Stimulated activated CD8-positive, alpha-beta memory T cell treated with anti-CD3 and anti-CD28 coated beads, Interleukin-12 subunit alpha, Interleukin-12 subunit beta, amount 100 ng/mL, for 4 hours (primary cell): ENCODE data around the gene TP63.

Source experiments
- DNase-seq: peaks from one replicate; pipeline ENCODE4 v3.0.0-alpha.2; 2020; ENCODE audit warnings: low read depth

The TP63 gene

GRCh38 chr3:189860296-189860695, 229.1 kb downstream of the TP63 start:
- no peak for DNase-seq

GRCh38 chr3:189862385-189862998, 231.3 kb downstream of the TP63 start:
- DNase-seq = no peak

- DNase-seq = no peak
Measured at GRCh38 chr3:189863031-189863430, 231.8 kb downstream of the TP63 start.

GRCh38 chr3:189868061-189868460, 236.9 kb downstream of the TP63 start:
- no peak for DNase-seq

- no peak for DNase-seq
Measured at GRCh38 chr3:189869165-189869564, 238.0 kb downstream of the TP63 start.

- DNase-seq = no peak
Measured at GRCh38 chr3:189871418-189871817, 240.2 kb downstream of the TP63 start.

GRCh38 chr3:189883113-189883753, 252.0 kb downstream of the TP63 start:
- DNase-seq = no peak

- DNase-seq = no peak
Measured at GRCh38 chr3:189890496-189890895, 259.3 kb downstream of the TP63 start.

- DNase-seq = no peak
Measured at GRCh38 chr3:189896533-189896932, 265.3 kb downstream of the TP63 start.

- DNase-seq = no peak
Measured at GRCh38 chr3:189897406-189897805, 266.2 kb downstream of the TP63 start.

- DNase-seq = no peak
Measured at GRCh38 chr3:189898559-189899153, 267.5 kb downstream of the TP63 start.

GRCh38 chr3:189899186-189899585, 268.0 kb downstream of the TP63 start:
- DNase-seq = no peak

- no peak for DNase-seq
Measured at GRCh38 chr3:189900578-189900977, 269.4 kb downstream of the TP63 start.

GRCh38 chr3:189901481-189901880, 270.3 kb downstream of the TP63 start:
- no peak for DNase-seq

- DNase-seq = no peak
Measured at GRCh38 chr3:189902230-189903186, 271.3 kb downstream of the TP63 start.

GRCh38 chr3:189903562-189904250, 272.5 kb downstream of the TP63 start:
- no peak for DNase-seq

GRCh38 chr3:189907803-189908202, 276.6 kb downstream of the TP63 start:
- DNase-seq = no peak

- DNase-seq = no peak
Measured at GRCh38 chr3:189908646-189909045, 277.5 kb downstream of the TP63 start.

- no peak for DNase-seq
Measured at GRCh38 chr3:189909139-189909538, 277.9 kb downstream of the TP63 start.

- no peak for DNase-seq
Measured at GRCh38 chr3:189909573-189909972, 278.4 kb downstream of the TP63 start.

GRCh38 chr3:189911001-189911400, 279.8 kb downstream of the TP63 start:
- no peak for DNase-seq

GRCh38 chr3:189914799-189915198, 283.6 kb downstream of the TP63 start:
- DNase-seq = no peak
